ENCODE measurements around the gene DUS2.
"Not testable (repeated sequence)": the region's sequence is repeated elsewhere in the genome, so short reads cannot be mapped to it uniquely, and the experiment has no call there.

DUS2 gene

GRCh38 chr16:68078701-68079375, 55.8 kb downstream of the DUS2 start:
- DNase-seq: no peak

- DNase-seq: no peak
Observed at GRCh38 chr16:68079376-68079625, 56.2 kb downstream of the DUS2 start.

- DNase-seq: peak; percentile 90
Observed at GRCh38 chr16:68079626-68080344, 56.7 kb downstream of the DUS2 start.

GRCh38 chr16:68081861-68082628, 59.0 kb downstream of the DUS2 start:
- DNase-seq: peak; percentile 77

- DNase-seq: no peak
Observed at GRCh38 chr16:68082629-68083238, 59.6 kb downstream of the DUS2 start.

GRCh38 chr16:68083239-68083781, 60.2 kb downstream of the DUS2 start:
- DNase-seq: no peak

GRCh38 chr16:68083861-68084503, 60.9 kb downstream of the DUS2 start:
- DNase-seq: no peak

GRCh38 chr16:68084504-68085258, 61.6 kb downstream of the DUS2 start:
- peak; percentile 95 for DNase-seq

- DNase-seq: peak; percentile 99
Observed at GRCh38 chr16:68085259-68086071, 62.4 kb downstream of the DUS2 start, which contains the start of gene NFATC3. Gene NFATC3 (plus strand): TSS chr16:68085370. CDS start chr16:68085682, 312 bp downstream.

- no peak for DNase-seq
Observed at GRCh38 chr16:68086336-68086841, 63.3 kb downstream of the DUS2 start.

GRCh38 chr16:68086860-68087268, 63.8 kb downstream of the DUS2 start:
- no peak for DNase-seq

GRCh38 chr16:68087688-68088087, 64.6 kb downstream of the DUS2 start:
- DNase-seq: peak; percentile 39

GRCh38 chr16:68088130-68088972, 65.3 kb downstream of the DUS2 start:
- no peak for DNase-seq

GRCh38 chr16:68089067-68089466, 66.0 kb downstream of the DUS2 start:
- DNase-seq: no peak

- DNase-seq: no peak
Observed at GRCh38 chr16:68090130-68090529, 67.0 kb downstream of the DUS2 start.

GRCh38 chr16:68090533-68090932, 67.4 kb downstream of the DUS2 start:
- DNase-seq: no peak

GRCh38 chr16:68091380-68092261, 68.5 kb downstream of the DUS2 start:
- no peak for DNase-seq

- not testable (repeated sequence) for DNase-seq
Observed at GRCh38 chr16:68092275-68092674, 69.2 kb downstream of the DUS2 start.
